Mesendoderm (in vitro differentiated cells): ENCODE results near the gene DAB2IP.

Experiments
- DNase-seq: peaks from one replicate; pipeline ENCODE4 v3.0.0; 2013
- H2AK5ac ChIP-seq: 2 replicates; pipeline ENCODE4 v1.6.1; 2013; ENCODE audit warnings: low read length, inconsistent platforms
- H2BK120ac ChIP-seq: 2 replicates; pipeline ENCODE4 v1.6.1; 2013; ENCODE audit warnings: low read depth, mild to moderate bottlenecking, low read length, moderate library complexity, mixed read lengths
- H2BK15ac ChIP-seq: replicated peaks from 2 replicates; pipeline ENCODE4 v1.6.1; 2013; ENCODE audit warnings: low read depth, mild to moderate bottlenecking, moderate library complexity
- H2BK5ac ChIP-seq: 2 replicates; pipeline ENCODE4 v1.6.1; 2013; ENCODE audit warnings: low read length, inconsistent platforms
- H3K18ac ChIP-seq: 2 replicates; pipeline ENCODE4 v1.6.1; 2013; ENCODE audit warnings: mild to moderate bottlenecking, low read length, mixed read lengths
- H3K23ac ChIP-seq: one replicate; pipeline ENCODE4 v1.6.1; 2013; ENCODE audit warnings: low read length
- H3K27ac ChIP-seq: 2 replicates; pipeline ENCODE4 v1.5.1; 2013; ENCODE audit warnings: low read depth, mild to moderate bottlenecking, inconsistent platforms, low read length, moderate library complexity
- H3K27me3 ChIP-seq: 2 replicates; pipeline ENCODE4 v1.6.1; 2013; ENCODE audit warnings: low read length, control low read depth, mild to moderate bottlenecking, inconsistent platforms; ENCODE audit not compliant: insufficient read depth, poor library complexity
- H3K36me3 ChIP-seq: 2 replicates; pipeline ENCODE4 v1.6.1; 2013; ENCODE audit warnings: low read length, inconsistent platforms; ENCODE audit not compliant: control insufficient read depth, insufficient read depth
- H3K4ac ChIP-seq: one replicate; pipeline ENCODE4 v1.6.1; 2013; ENCODE audit warnings: low read depth, mild to moderate bottlenecking, low read length, moderate library complexity
- H3K4me1 ChIP-seq: 2 replicates; pipeline ENCODE4 v1.6.1; 2013; ENCODE audit warnings: low read depth, low read length, inconsistent platforms; ENCODE audit not compliant: control insufficient read depth
- H3K4me2 ChIP-seq: 2 replicates; pipeline ENCODE4 v1.6.1; 2013; ENCODE audit warnings: low read length
- H3K4me3 ChIP-seq: 2 replicates; pipeline ENCODE4 v1.5.1; 2013; ENCODE audit warnings: mild to moderate bottlenecking, low read length
- H3K56ac ChIP-seq: one replicate; pipeline ENCODE4 v1.6.1; 2013; ENCODE audit warnings: low read length
- H3K79me1 ChIP-seq: 2 replicates; pipeline ENCODE4 v1.6.1; 2013; ENCODE audit warnings: low read length, inconsistent platforms
- H3K79me2 ChIP-seq: 2 replicates; pipeline ENCODE4 v1.6.1; 2013; ENCODE audit warnings: mild to moderate bottlenecking, low read length; ENCODE audit not compliant: control insufficient read depth, insufficient read depth
- H3K9ac ChIP-seq: 2 replicates; pipeline ENCODE4 v1.6.1; 2013; ENCODE audit warnings: low read length, inconsistent platforms
- H4K5ac ChIP-seq: one replicate; pipeline ENCODE4 v1.6.1; 2013; ENCODE audit warnings: low read length
- H4K8ac ChIP-seq: one replicate; pipeline ENCODE4 v1.6.1; 2013; ENCODE audit warnings: low read depth, mild to moderate bottlenecking, control low read depth, low read length, moderate library complexity
- WGBS: extraction: QIAGEN DNeasy Blood & Tissue Kit; methylation state at CpG from one replicate; pipeline ENCODE4 v1.1.7; 2013; ENCODE audit warnings: low lambda C conversion rate, missing lambda C conversion rate; ENCODE audit not compliant: insufficient coverage; ENCODE audit errors: extremely low coverage; 5-methylcytosine and 5-hydroxymethylcytosine counted together

The DAB2IP gene

DNA sequence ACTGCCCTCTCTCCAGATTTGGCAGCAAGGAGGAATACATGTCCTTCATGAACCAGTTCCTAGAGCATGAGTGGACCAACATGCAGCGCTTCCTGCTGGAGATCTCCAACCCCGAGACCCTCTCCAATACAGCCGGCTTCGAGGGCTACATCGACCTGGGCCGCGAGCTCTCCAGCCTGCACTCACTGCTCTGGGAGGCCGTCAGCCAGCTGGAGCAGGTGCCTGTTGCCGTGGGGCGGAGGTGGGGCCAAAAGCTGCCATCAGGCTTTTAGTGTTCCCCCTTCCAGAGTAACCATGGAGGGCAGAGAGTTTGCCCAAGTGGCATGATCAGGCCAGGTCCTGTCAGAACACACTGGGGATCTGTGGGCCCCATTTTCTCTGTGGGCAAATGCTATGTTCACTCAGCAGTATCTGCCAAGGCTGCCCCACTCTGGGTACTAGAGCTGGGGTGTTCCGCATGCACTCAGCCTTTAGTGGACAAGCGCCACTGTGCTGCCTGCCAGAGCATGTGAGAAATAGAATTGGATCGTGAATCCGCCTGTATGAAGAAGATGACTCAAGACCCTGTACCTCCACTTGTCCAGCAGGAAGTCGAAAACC is 117.1 kb downstream of the DAB2IP start:
- Histone ChIP-seq H4K5ac (no peak overlapping the region), H3K56ac (no peak overlapping the region), H2BK15ac (no peak overlapping the region), H3K18ac (no peak overlapping the region), H3K4me3 (no peak overlapping the region), H3K4ac (no peak overlapping the region), H3K27me3 (no peaks in the 10 kb centered on the region), H3K79me1 (no peaks in the 10 kb centered on the region), H3K4me1 (no peaks in the 10 kb centered on the region), H3K4me2 (no peak overlapping the region), H3K79me2 (no peaks in the 10 kb centered on the region), H3K27ac (no peak overlapping the region), H2BK120ac (no peak overlapping the region), H2AK5ac (no peak overlapping the region), H3K9ac (no peak overlapping the region), H2BK5ac (no peak overlapping the region), H3K23ac (no peak overlapping the region), H4K8ac (no peak overlapping the region), H3K36me3 (peaks cover 5% of the 10 kb centered on the region)
- no peak for DNase-seq
- WGBS, result no CpG with 5 or more reads among the region's 15 CpGs

DNA sequence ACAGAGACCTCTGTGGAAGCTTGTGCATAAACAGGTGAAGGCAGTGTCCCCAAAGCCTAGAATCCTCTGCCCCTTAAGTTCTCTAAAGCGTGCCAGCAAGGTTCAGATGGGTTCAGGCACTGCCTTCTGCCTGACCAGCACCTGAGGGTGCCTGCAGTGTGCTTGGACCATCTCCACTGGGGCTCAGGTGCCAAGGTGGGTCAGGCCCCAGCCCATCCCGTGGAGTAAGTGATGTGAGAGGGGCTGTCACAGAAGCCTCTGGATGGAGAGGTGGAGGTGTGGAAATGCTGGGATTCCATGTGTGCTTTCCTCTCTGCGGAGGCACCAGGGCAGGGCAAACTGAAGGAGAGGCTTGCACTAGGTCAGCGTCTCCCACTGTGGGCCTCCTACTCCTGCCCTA is 118.5 kb downstream of the DAB2IP start:
- no peak overlapping the region for H3K18ac ChIP-seq
- H3K4me2 ChIP-seq, result no peak overlapping the region
- no peak overlapping the region for H2BK5ac ChIP-seq
- no peak overlapping the region for H3K9ac ChIP-seq
- H4K5ac ChIP-seq, result no peak overlapping the region
- no peak overlapping the region for H2AK5ac ChIP-seq
- no peaks in the 10 kb centered on the region for H3K79me1 ChIP-seq
- no peaks in the 10 kb centered on the region for H3K27me3 ChIP-seq
- H3K79me2 ChIP-seq, result no peaks in the 10 kb centered on the region
- peaks cover 8% of the 10 kb centered on the region for H3K36me3 ChIP-seq
- no peak overlapping the region for H3K27ac ChIP-seq
- H4K8ac ChIP-seq, result no peak overlapping the region
- WGBS, result no CpG with 5 or more reads among the region's 4 CpGs
- no peaks in the 10 kb centered on the region for H3K4me1 ChIP-seq
- H2BK120ac ChIP-seq, result no peak overlapping the region
- H3K4ac ChIP-seq, result no peak overlapping the region
- no peak overlapping the region for H3K56ac ChIP-seq
- H3K4me3 ChIP-seq, result no peak overlapping the region
- DNase-seq, result no peak
- no peak overlapping the region for H3K23ac ChIP-seq
- H2BK15ac ChIP-seq, result no peak overlapping the region

DNA sequence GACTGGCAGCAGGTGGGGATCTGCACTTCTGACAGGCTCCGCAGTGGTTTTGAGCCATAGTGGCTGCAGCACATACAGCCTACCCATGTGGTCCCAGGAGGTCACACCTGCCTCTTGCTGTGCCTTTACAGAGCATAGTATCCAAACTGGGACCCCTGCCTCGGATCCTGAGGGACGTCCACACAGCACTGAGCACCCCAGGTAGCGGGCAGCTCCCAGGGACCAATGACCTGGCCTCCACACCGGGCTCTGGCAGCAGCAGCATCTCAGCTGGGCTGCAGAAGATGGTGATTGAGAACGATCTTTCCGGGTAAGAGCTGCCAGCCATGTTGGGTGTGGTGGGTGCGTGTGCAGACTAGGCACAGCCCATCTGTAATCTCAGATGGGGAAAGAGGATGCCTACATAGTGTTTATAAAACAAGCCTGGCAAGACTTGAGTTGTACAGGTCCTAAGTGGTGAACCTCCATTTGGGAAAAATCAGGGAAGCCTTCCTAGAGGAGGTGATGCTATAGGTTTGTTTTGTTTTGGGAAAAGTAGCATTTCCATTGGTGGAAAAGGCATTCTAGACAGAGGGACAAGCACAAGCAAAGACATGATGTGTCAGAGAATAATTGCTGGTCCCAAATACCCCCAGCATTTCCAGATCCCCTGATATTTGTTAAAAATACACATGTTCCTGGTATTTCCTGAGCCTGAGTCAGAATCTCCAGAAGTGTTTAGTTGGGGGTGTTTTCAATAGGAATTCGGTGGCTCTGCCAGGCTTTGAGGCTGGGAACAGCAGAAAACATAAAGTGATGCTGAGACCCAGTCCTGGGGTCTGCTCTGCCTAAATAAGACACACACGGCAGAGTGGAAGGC is 119.2 kb downstream of the DAB2IP start:
- Histone ChIP-seq H3K4me1 (no peaks in the 10 kb centered on the region), H3K23ac (no peak overlapping the region), H3K4ac (no peak overlapping the region), H3K27me3 (no peaks in the 10 kb centered on the region), H3K9ac (no peak overlapping the region), H2AK5ac (no peak overlapping the region), H2BK120ac (no peak overlapping the region), H3K4me2 (no peak overlapping the region), H3K36me3 (peaks cover 8% of the 10 kb centered on the region), H3K56ac (no peak overlapping the region), H3K79me1 (no peaks in the 10 kb centered on the region), H4K8ac (no peak overlapping the region), H3K79me2 (no peaks in the 10 kb centered on the region), H2BK5ac (no peak overlapping the region), H4K5ac (no peak overlapping the region), H3K27ac (no peak overlapping the region), H2BK15ac (no peak overlapping the region), H3K4me3 (no peak overlapping the region), H3K18ac (no peak overlapping the region)
- DNase-seq, result no peak
- no CpG with 5 or more reads among the region's 10 CpGs for WGBS

DNA sequence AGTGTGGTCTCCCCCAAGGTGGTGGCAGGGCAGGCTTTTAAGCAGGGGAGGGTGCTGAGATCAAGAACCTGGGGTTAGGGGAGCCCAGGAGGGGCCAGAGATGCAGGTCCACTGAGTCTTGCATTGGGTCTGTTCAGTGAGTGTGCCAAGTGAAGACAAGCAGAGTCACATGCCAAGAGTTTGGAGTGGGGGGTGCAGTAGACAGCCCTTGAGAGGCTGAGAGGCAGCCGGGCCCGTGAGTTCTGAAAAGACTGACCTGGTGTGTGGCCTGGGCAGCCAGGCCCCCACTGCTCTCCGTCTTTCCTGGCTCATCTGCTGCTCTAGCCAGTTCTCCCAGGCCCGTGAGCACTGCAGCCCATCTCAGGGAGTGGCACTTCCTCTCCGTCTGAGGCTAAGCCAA is 120.0 kb downstream of the DAB2IP start:
- no CpG with 5 or more reads among the region's 5 CpGs for WGBS
- no peak for DNase-seq
- H3K36me3 ChIP-seq, result peaks cover 8% of the 10 kb centered on the region
- no peaks in the 10 kb centered on the region for H3K4me1 ChIP-seq
- H2BK5ac ChIP-seq, result no peak overlapping the region
- no peak overlapping the region for H3K9ac ChIP-seq
- no peaks in the 10 kb centered on the region for H3K27me3 ChIP-seq
- no peak overlapping the region for H3K4me2 ChIP-seq
- H2BK120ac ChIP-seq, result no peak overlapping the region
- no peak overlapping the region for H3K23ac ChIP-seq
- no peak overlapping the region for H3K56ac ChIP-seq
- no peak overlapping the region for H4K5ac ChIP-seq
- H2BK15ac ChIP-seq, result no peak overlapping the region
- no peaks in the 10 kb centered on the region for H3K79me1 ChIP-seq
- H3K79me2 ChIP-seq, result no peaks in the 10 kb centered on the region
- no peak overlapping the region for H3K27ac ChIP-seq
- H3K4ac ChIP-seq, result no peak overlapping the region
- no peak overlapping the region for H4K8ac ChIP-seq
- no peak overlapping the region for H2AK5ac ChIP-seq
- no peak overlapping the region for H3K4me3 ChIP-seq
- no peak overlapping the region for H3K18ac ChIP-seq

DNA sequence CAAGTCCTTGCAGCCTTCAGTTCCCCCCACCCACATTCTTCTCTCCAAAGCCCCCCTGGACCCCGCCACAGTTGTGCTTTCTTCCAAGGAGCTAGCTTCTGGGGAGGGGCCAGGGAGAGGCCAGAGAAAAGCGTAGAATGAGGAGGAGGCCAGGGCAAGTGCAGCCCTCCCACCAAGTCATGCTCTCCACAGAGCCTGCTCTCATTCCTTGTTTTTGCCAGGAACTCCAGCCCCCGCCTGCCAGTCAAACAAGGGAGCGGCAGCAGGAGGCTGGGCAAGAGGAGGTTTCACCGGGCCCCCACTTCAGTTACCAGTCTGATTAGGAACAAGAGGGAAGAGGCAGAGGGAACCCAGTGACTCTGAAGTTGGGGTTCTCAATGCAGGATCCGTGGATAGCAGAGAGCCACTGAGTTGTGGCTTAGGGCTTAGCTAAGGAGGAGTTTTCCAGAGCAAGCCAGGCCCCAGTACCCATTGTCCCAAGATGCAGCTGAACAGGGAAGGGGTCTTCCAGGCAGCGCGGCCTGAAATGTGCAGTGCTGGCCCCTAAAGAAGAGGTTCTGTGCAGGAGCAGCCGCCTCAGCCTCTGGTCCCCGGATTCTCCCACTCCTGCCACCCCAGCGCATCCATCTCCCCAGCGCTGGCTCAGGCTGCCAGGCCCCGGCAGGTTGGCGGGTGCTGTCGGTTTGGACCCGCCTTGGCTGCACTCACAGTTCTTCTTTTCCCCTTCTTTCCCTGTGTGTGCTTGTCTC is 120.6 kb downstream of the DAB2IP start:
- no CpG with 5 or more reads among the region's 16 CpGs for WGBS
- H2BK120ac ChIP-seq, result no peak overlapping the region
- H3K18ac ChIP-seq, result no peak overlapping the region
- no peak overlapping the region for H3K4me2 ChIP-seq
- no peaks in the 10 kb centered on the region for H3K79me2 ChIP-seq
- H3K4me3 ChIP-seq, result no peak overlapping the region
- no peaks in the 10 kb centered on the region for H3K4me1 ChIP-seq
- H3K56ac ChIP-seq, result no peak overlapping the region
- no peak overlapping the region for H4K5ac ChIP-seq
- H2AK5ac ChIP-seq, result no peak overlapping the region
- no peak overlapping the region for H3K4ac ChIP-seq
- no peaks in the 10 kb centered on the region for H3K27me3 ChIP-seq
- no peak for DNase-seq
- H2BK5ac ChIP-seq, result no peak overlapping the region
- no peak overlapping the region for H2BK15ac ChIP-seq
- H3K27ac ChIP-seq, result no peak overlapping the region
- peaks cover 6% of the 10 kb centered on the region for H3K36me3 ChIP-seq
- no peak overlapping the region for H4K8ac ChIP-seq
- H3K79me1 ChIP-seq, result no peaks in the 10 kb centered on the region
- H3K9ac ChIP-seq, result no peak overlapping the region
- no peak overlapping the region for H3K23ac ChIP-seq
